PFSK-1 (cell line): Measurements from ENCODE around the gene ATP7B.

Experiments
- FOXP2 ChIP-seq: optimal IDR thresholded peaks from 2 replicates; pipeline ENCODE3; 2011; ENCODE audit warnings: borderline replicate concordance, control low read depth, inconsistent platforms; ENCODE audit not compliant: insufficient read depth; ENCODE audit errors: extremely low read length, extremely low read depth
- POLR2AphosphoS5 ChIP-seq: IDR thresholded peaks from 2 replicates; pipeline ENCODE4 v1.6.1; 2012; ENCODE audit warnings: low read depth, mild to moderate bottlenecking, control low read depth, low read length, moderate library complexity
- REST ChIP-seq, 2 experiments: IDR thresholded peaks; 2 replicates each; pipeline versions ENCODE4 v1.6.1 to v1.8.0; 2011 to 2012; ENCODE audit warnings: low read depth in 2 of 2, low read length in 2 of 2, control low read depth in 1 of 2, inconsistent platforms in 1 of 2, mild to moderate bottlenecking in 1 of 2, moderate library complexity in 1 of 2; ENCODE audit not compliant: insufficient read depth in 1 of 2
- SIN3A ChIP-seq: IDR thresholded peaks from 2 replicates; pipeline ENCODE4 v1.6.1; 2012; ENCODE audit warnings: mild to moderate bottlenecking, low read length, moderate library complexity, borderline replicate concordance; ENCODE audit not compliant: insufficient read depth
- TAF1 ChIP-seq: IDR thresholded peaks from 2 replicates; pipeline ENCODE4 v1.6.1; 2012; ENCODE audit warnings: low read length, control low read depth, borderline replicate concordance; ENCODE audit not compliant: insufficient read depth

Gene ATP7B

GRCh38 chr13:52029569-52029968 is 18.3 kb upstream of the ATP7B start:
- TF ChIP-seq TAF1 (no peak), REST (IDR thresholded peaks at IDR 0.05; ENCODE audit: insufficient read depth in 1 of 2, low read depth in 2 of 2, low read length in 2 of 2) (no peak), POLR2AphosphoS5 (no peak), SIN3A (no peak), FOXP2 (no peak)

GRCh38 chr13:52027832-52028231 is 16.6 kb upstream of the ATP7B start:
- TF ChIP-seq SIN3A (no peak), POLR2AphosphoS5 (no peak)

- TF ChIP-seq SIN3A, result no peak
- TF ChIP-seq REST (IDR thresholded peaks at IDR 0.05; ENCODE audit: insufficient read depth in 1 of 2, low read depth in 2 of 2, low read length in 2 of 2), result no peak
- no peak for TF ChIP-seq FOXP2
- TF ChIP-seq TAF1, result no peak
- TF ChIP-seq POLR2AphosphoS5, result no peak
Observed at GRCh38 chr13:52026246-52026626, 15.0 kb upstream of the ATP7B start.

GRCh38 chr13:52025475-52026245 is 14.4 kb upstream of the ATP7B start:
- TF ChIP-seq POLR2AphosphoS5 (no peak), REST (IDR thresholded peaks at IDR 0.05; ENCODE audit: insufficient read depth in 1 of 2, low read depth in 2 of 2, low read length in 2 of 2) (no peak), TAF1 (no peak), FOXP2 (no peak), SIN3A (no peak)

- TF ChIP-seq REST (IDR thresholded peaks at IDR 0.05; ENCODE audit: insufficient read depth in 1 of 2, low read depth in 2 of 2, low read length in 2 of 2) (no peak), POLR2AphosphoS5 (no peak), TAF1 (no peak), SIN3A (no peak), FOXP2 (no peak)
Observed at GRCh38 chr13:52024481-52024880, 13.2 kb upstream of the ATP7B start, which contains the start of gene UTP14C. Gene UTP14C, plus strand, starts transcription at chr13:52024691. Its CDS starts 4,114 bp downstream, at chr13:52028805.
